NCI-H1105 treated with DMSO at 0.1 percent for 48 hours (cell line): Measurements from ENCODE around the gene SNW1.
A peak's percentile ranks its signal among the peaks of the same experiment; 100 is the strongest.
"Not testable (repeated sequence)": the region's sequence is repeated elsewhere in the genome, so short reads cannot be mapped to it uniquely, and the experiment has no call there.

Experiments used
- DNase-seq: peaks from one replicate; lab custom pipeline; 2025; lab: John Stamatoyannopoulos, UW

Gene SNW1

GRCh38 chr14:77747425-77747824 lies 13.5 kb downstream of the SNW1 start:
- DNase-seq = not testable (repeated sequence)

- DNase-seq = no peak
These were observed 14.8 kb downstream of the SNW1 start for GRCh38 chr14:77746064-77746702.

GRCh38 chr14:77741438-77741837 lies 19.5 kb downstream of the SNW1 start:
- DNase-seq = no peak

GRCh38 chr14:77738559-77739250 lies 22.3 kb downstream of the SNW1 start:
- no peak for DNase-seq

GRCh38 chr14:77730976-77731497 lies 29.9 kb downstream of the SNW1 start:
- no peak for DNase-seq

GRCh38 chr14:77722301-77722700 lies 38.7 kb downstream of the SNW1 start:
- no peak for DNase-seq

GRCh38 chr14:77721437-77721836 lies 39.5 kb downstream of the SNW1 start:
- DNase-seq = no peak

GRCh38 chr14:77717608-77718305 lies 43.2 kb downstream of the SNW1 start:
- no peak for DNase-seq

GRCh38 chr14:77714926-77715325 lies 46.0 kb downstream of the SNW1 start:
- DNase-seq = no peak

GRCh38 chr14:77710364-77710763 lies 50.6 kb downstream of the SNW1 start:
- no peak for DNase-seq

GRCh38 chr14:77709412-77709811 lies 51.5 kb downstream of the SNW1 start:
- DNase-seq = no peak

GRCh38 chr14:77708749-77709148 lies 52.2 kb downstream of the SNW1 start:
- DNase-seq = no peak

GRCh38 chr14:77707724-77708408 lies 53.1 kb downstream of the SNW1 start, which contains the start of the genes ALKBH1 and SLIRP:
ALKBH1 (minus strand) TSS chr14:77708023; CDS start chr14:77708004, 19 bp downstream.
SLIRP (plus strand) TSS chr14:77708103; CDS start chr14:77708112, 9 bp downstream.
- peak; percentile 84 for DNase-seq

- DNase-seq = peak; percentile 44
These were observed 53.6 kb downstream of the SNW1 start for GRCh38 chr14:77707355-77707723.

GRCh38 chr14:77691259-77691658 lies 69.7 kb downstream of the SNW1 start:
- no peak for DNase-seq

- DNase-seq = no peak
These were observed 78.8 kb downstream of the SNW1 start for GRCh38 chr14:77682158-77682553.

GRCh38 chr14:77681196-77682157 lies 79.5 kb downstream of the SNW1 start:
- DNase-seq = no peak

GRCh38 chr14:77674931-77675330 lies 86.0 kb downstream of the SNW1 start:
- DNase-seq = no peak

GRCh38 chr14:77673193-77673592 lies 87.8 kb downstream of the SNW1 start:
- DNase-seq = no peak
